ENCODE measurements around the gene DCDC2C. TPM values are rescaled to one million over a fixed set of nuclear protein-coding genes. Genes with fewer than 3 reads are reported as not detected.

DCDC2C gene
- total RNA-seq, 1 experiment from 2014 or later = not detected

- CTCF ChIA-PET = no interaction called here
- H3K4me1 ChIP-seq (ENCODE audit: insufficient read depth, low read length) = no peaks in the 10 kb centered on the region
- POLR2A ChIA-PET (ENCODE audit: unreplicated experiment) = no interaction called here
- H3K27ac ChIP-seq (ENCODE audit: low read length) = no peak overlapping the region
- H3K4me2 ChIP-seq (ENCODE audit: low read length) = no peak overlapping the region
- ATAC-seq (no peak), DNase-seq (no peak)
- no peaks in the 10 kb centered on the region for H3K36me3 ChIP-seq (ENCODE audit: low read depth, low read length)
- no peak overlapping the region for H3K9ac ChIP-seq (ENCODE audit: low read length)
- no peak overlapping the region for H2AFZ ChIP-seq (ENCODE audit: low read length)
- no peaks in the 10 kb centered on the region for H3K9me3 ChIP-seq (ENCODE audit: low read length)
- H4K20me1 ChIP-seq (ENCODE audit: low read length) = no peaks in the 10 kb centered on the region
- TF ChIP-seq EZH2 (IDR thresholded peaks at IDR 0.05; ENCODE audit: low read length, unreplicated experiment) (no peak), EZH2phosphoT487 (IDR thresholded peaks at IDR 0.05; ENCODE audit: borderline replicate concordance, low read length) (no peak)
- TF ChIP-seq, protein P1, sequence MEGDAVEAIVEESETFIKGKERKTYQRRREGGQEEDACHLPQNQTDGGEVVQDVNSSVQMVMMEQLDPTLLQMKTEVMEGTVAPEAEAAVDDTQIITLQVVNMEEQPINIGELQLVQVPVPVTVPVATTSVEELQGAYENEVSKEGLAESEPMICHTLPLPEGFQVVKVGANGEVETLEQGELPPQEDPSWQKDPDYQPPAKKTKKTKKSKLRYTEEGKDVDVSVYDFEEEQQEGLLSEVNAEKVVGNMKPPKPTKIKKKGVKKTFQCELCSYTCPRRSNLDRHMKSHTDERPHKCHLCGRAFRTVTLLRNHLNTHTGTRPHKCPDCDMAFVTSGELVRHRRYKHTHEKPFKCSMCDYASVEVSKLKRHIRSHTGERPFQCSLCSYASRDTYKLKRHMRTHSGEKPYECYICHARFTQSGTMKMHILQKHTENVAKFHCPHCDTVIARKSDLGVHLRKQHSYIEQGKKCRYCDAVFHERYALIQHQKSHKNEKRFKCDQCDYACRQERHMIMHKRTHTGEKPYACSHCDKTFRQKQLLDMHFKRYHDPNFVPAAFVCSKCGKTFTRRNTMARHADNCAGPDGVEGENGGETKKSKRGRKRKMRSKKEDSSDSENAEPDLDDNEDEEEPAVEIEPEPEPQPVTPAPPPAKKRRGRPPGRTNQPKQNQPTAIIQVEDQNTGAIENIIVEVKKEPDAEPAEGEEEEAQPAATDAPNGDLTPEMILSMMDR (conservative IDR thresholded peaks at IDR 0.05; ENCODE audit: low read depth, low read length) = no peak
- intact Hi-C loops (cut with micrococcal nuclease) = no loop called here
- no peak overlapping the region for H3K4me3 ChIP-seq (ENCODE audit: low read length)
- no TSS peak for BruUV-seq (replicated peaks)
- no peaks in the 10 kb centered on the region for H3K79me2 ChIP-seq (ENCODE audit: low read length)
- H3F3A ChIP-seq (ENCODE audit: low read length, unreplicated experiment) = no peaks in the 10 kb centered on the region
- no peaks in the 10 kb centered on the region for H3K9me2 ChIP-seq (replicated peaks; ENCODE audit: low read length)
- H3K27me3 ChIP-seq (ENCODE audit: low read length) = peaks cover 40% of the 10 kb centered on the region
Observed at GRCh38 chr2:3703757-3704355, 481 bp downstream of the DCDC2C start.

DNA sequence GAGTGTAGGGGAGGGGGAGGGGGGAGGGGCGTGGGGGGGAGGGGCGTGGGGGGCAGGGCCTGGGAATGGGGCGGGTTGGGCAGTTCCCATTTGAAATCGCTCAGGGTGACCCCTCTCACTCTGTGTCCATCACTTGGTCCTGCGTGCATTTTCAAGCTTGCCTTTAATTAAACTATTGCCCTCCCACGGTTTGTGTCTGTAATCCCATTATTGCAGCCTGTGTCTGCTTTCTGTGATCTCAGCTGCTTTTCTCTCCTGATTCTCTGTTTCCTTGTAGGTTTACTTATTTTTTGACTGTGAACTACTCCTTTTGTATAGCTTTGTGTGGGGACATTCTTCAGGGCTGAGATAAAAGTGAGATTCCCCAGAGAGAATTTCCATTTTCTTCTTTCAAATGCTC, 1.3 kb downstream of the DCDC2C start:
- ATAC-seq (no peak), DNase-seq (no peak)
- intact Hi-C loops (cut with micrococcal nuclease) = no loop called here
- Histone ChIP-seq H2AFZ (ENCODE audit: low read length) (no peak overlapping the region), H3K9ac (ENCODE audit: low read length) (no peak overlapping the region), H3K27me3 (ENCODE audit: low read length) (peaks cover 37% of the 10 kb centered on the region), H3K4me3 (ENCODE audit: low read length) (no peak overlapping the region), H4K20me1 (ENCODE audit: low read length) (no peaks in the 10 kb centered on the region), H3F3A (ENCODE audit: low read length, unreplicated experiment) (no peaks in the 10 kb centered on the region), H3K27ac (ENCODE audit: low read length) (no peak overlapping the region), H3K79me2 (ENCODE audit: low read length) (no peaks in the 10 kb centered on the region), H3K4me2 (ENCODE audit: low read length) (no peak overlapping the region), H3K4me1 (ENCODE audit: insufficient read depth, low read length) (no peaks in the 10 kb centered on the region), H3K9me2 (replicated peaks; ENCODE audit: low read length) (no peaks in the 10 kb centered on the region), H3K9me3 (ENCODE audit: low read length) (no peaks in the 10 kb centered on the region), H3K36me3 (ENCODE audit: low read depth, low read length) (no peaks in the 10 kb centered on the region)
- ChIA-PET POLR2A (ENCODE audit: unreplicated experiment) (no interaction called here), CTCF (no interaction called here)
- BruUV-seq (replicated peaks) = no TSS peak
- no peak for TF ChIP-seq EZH2phosphoT487 (IDR thresholded peaks at IDR 0.05; ENCODE audit: borderline replicate concordance, low read length)
- no peak for TF ChIP-seq EZH2 (IDR thresholded peaks at IDR 0.05; ENCODE audit: low read length, unreplicated experiment)
- TF ChIP-seq, protein P1 (conservative IDR thresholded peaks at IDR 0.05; ENCODE audit: low read depth, low read length) = no peak

DNA sequence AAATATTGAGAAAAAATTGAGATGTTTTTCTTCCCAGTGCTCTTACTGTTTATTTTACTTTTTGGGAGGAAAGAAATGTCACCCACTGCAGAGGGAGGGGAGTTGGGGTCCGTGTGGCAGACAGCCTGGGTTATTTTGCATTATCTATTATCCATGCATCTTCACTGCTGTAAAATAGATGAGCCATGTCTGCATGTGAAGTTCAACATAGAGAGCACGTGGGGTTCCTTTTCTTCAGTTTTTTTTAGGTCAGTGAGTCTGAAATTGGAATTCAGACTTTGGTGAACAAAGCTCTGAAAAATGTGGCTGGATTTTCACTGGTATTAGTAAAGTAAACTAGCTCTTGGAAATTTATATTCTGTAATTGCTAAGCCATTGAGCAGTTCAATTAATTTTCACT, 2.4 kb downstream of the DCDC2C start:
- Histone ChIP-seq H3K9ac (ENCODE audit: low read length) (no peak overlapping the region), H4K20me1 (ENCODE audit: low read length) (no peaks in the 10 kb centered on the region), H3K4me2 (ENCODE audit: low read length) (no peak overlapping the region), H3K4me3 (ENCODE audit: low read length) (no peak overlapping the region), H3K27ac (ENCODE audit: low read length) (no peak overlapping the region), H3K27me3 (ENCODE audit: low read length) (peaks cover 31% of the 10 kb centered on the region), H3K79me2 (ENCODE audit: low read length) (no peaks in the 10 kb centered on the region), H2AFZ (ENCODE audit: low read length) (no peak overlapping the region), H3K4me1 (ENCODE audit: insufficient read depth, low read length) (no peaks in the 10 kb centered on the region), H3F3A (ENCODE audit: low read length, unreplicated experiment) (no peaks in the 10 kb centered on the region), H3K9me2 (replicated peaks; ENCODE audit: low read length) (no peaks in the 10 kb centered on the region), H3K9me3 (ENCODE audit: low read length) (no peaks in the 10 kb centered on the region), H3K36me3 (ENCODE audit: low read depth, low read length) (no peaks in the 10 kb centered on the region)
- TF ChIP-seq, protein P1 (conservative IDR thresholded peaks at IDR 0.05; ENCODE audit: low read depth, low read length) = no peak
- TF ChIP-seq EZH2phosphoT487 (IDR thresholded peaks at IDR 0.05; ENCODE audit: borderline replicate concordance, low read length) (no peak), EZH2 (IDR thresholded peaks at IDR 0.05; ENCODE audit: low read length, unreplicated experiment) (no peak)
- ChIA-PET POLR2A (ENCODE audit: unreplicated experiment) (no interaction called here), CTCF (no interaction called here)
- DNase-seq (no peak), ATAC-seq (no peak)
- intact Hi-C loops (cut with micrococcal nuclease) = no loop called here
- no TSS peak for BruUV-seq (replicated peaks)
